ENCODE data around the gene GABRA6.

GRCh38 chr5:161703528-161703927 is 18.0 kb downstream of the GABRA6 start:
- TF ChIP-seq POLR2AphosphoS5 (IDR thresholded peaks at IDR 0.05), result no peak
- TF ChIP-seq, protein P1, sequence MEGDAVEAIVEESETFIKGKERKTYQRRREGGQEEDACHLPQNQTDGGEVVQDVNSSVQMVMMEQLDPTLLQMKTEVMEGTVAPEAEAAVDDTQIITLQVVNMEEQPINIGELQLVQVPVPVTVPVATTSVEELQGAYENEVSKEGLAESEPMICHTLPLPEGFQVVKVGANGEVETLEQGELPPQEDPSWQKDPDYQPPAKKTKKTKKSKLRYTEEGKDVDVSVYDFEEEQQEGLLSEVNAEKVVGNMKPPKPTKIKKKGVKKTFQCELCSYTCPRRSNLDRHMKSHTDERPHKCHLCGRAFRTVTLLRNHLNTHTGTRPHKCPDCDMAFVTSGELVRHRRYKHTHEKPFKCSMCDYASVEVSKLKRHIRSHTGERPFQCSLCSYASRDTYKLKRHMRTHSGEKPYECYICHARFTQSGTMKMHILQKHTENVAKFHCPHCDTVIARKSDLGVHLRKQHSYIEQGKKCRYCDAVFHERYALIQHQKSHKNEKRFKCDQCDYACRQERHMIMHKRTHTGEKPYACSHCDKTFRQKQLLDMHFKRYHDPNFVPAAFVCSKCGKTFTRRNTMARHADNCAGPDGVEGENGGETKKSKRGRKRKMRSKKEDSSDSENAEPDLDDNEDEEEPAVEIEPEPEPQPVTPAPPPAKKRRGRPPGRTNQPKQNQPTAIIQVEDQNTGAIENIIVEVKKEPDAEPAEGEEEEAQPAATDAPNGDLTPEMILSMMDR (IDR thresholded peaks at IDR 0.05), result no peak
